UCSD-AML1 (cell line): ENCODE data around the gene PCDHB13.

Experiments used
- DNase-seq: peaks from one replicate; lab custom pipeline; 2025; ENCODE audit not compliant: unreplicated experiment; lab: John Stamatoyannopoulos, UW

The PCDHB13 gene

DNA sequence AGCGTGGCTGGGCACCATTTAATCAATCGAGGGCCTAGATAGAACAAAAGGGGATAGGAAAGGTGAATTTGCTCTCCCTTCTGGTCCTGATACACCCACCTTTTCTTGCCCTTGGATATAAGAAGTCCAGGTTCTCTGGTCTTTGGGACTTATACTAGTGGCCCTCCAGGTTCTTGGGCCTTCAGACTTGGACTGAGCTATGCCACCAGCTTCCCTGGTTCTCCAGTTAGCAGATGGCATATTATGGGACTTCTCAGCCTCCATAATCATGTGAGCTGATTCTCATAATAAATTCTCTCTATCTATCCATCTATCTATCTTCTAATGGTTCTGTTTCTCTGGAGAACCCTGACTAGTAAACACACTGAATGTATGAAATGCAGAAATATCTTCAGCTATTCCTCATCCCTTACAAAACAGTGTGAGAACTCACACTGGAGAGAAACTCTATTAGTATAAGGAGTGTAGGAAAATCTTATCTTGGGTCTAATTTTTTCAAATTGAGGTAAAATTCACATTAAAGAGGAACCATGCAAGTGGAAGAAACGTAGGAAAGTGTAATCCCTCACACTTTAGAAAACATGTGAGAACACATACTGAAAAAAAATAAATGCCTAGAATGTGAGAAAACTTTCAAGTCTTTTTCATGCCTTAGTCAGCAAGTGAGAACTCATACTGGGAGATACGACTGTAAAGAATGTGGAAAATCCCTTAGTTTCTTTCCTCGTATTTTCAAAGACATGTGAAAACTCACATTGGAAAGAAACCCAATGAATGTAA, 46.9 kb downstream of the PCDHB13 start:
- no peak for DNase-seq

DNA sequence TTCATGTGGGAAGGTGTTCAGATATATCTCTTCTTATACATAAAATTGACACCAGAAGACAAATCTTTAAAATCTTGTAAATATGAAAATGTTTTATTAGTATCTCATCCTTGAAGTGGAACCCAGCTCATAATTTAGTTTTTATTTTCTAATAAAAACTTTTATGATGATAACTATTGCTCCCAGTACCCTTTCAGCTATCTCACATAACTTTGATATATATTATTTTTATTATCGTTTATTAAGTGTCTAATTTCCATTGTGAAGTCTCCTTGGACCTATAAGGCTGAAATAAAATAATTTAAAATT, 47.5 kb downstream of the PCDHB13 start:
- no peak for DNase-seq
